Coronary artery (tissue), 2 donors: ENCODE data around the gene KHDC1.
"Not testable (repeated sequence)": the region's sequence is repeated elsewhere in the genome, so short reads cannot be mapped to it uniquely, and the experiment has no call there.

ENCODE experiments used
- DNase-seq: peaks from one replicate; pipeline ENCODE4 v3.0.0-alpha.2; 2017; ENCODE audit warnings: low spot score
- H3K27ac ChIP-seq, 2 donors: fragments of 200-600 bp; sonication (generic); one replicate each; pipeline ENCODE4 v1.5.1; 2016 to 2019
- H3K4me3 ChIP-seq: fragments of 200-600 bp; sonication (generic); 2 replicates; pipeline ENCODE4 v1.5.1; 2016; ENCODE audit warnings: mild to moderate bottlenecking, moderate library complexity
- CTCF ChIP-seq: fragments of 200-600 bp; sonication (generic); IDR thresholded peaks from one replicate; pipeline ENCODE4 v1.5.1; 2019; ENCODE audit warnings: antibody characterized with exemption

The KHDC1 gene

GRCh38 chr6:73200247-73200646 lies 62.7 kb downstream of the KHDC1 start:
- TF ChIP-seq CTCF = no peak
- DNase-seq = no peak

GRCh38 chr6:73194744-73195143 lies 68.3 kb downstream of the KHDC1 start:
- H3K4me3 ChIP-seq = no peak overlapping the region
- no peak overlapping the region for H3K27ac ChIP-seq
- DNase-seq = no peak
- no peak for TF ChIP-seq CTCF

More at GRCh38 chr6:73200247-73200646, 62.7 kb downstream of the KHDC1 start:
- Histone ChIP-seq H3K27ac (no peak overlapping the region), H3K4me3 (no peak overlapping the region)

- DNase-seq = not testable (repeated sequence)
These were observed 69.7 kb downstream of the KHDC1 start for GRCh38 chr6:73193302-73193701.

More at GRCh38 chr6:73193302-73193701, 69.7 kb downstream of the KHDC1 start:
- not testable (repeated sequence) for H3K4me3 ChIP-seq, H3K27ac ChIP-seq
